ENCODE results near the gene SFMBT2. TPM values are rescaled to one million over a fixed set of nuclear protein-coding genes. Genes with fewer than 3 reads are reported as not detected.

The SFMBT2 gene
- total and polyA plus RNA-seq, 10 of the 15 experiments (the other 5 are each of a cell fraction or from before 2014, with no cell fraction given): 2.8 to 29.6 (median 15.1) TPM

- TF ChIP-seq, protein P1, sequence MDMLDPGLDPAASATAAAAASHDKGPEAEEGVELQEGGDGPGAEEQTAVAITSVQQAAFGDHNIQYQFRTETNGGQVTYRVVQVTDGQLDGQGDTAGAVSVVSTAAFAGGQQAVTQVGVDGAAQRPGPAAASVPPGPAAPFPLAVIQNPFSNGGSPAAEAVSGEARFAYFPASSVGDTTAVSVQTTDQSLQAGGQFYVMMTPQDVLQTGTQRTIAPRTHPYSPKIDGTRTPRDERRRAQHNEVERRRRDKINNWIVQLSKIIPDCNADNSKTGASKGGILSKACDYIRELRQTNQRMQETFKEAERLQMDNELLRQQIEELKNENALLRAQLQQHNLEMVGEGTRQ (IDR thresholded peaks at IDR 0.05; ENCODE audit: borderline replicate concordance, low read depth, low read length): no peak
Measured at GRCh38 chr10:7164955-7165354, 245.9 kb downstream of the SFMBT2 start (continued).

- Histone ChIP-seq H4K20me1 (ENCODE audit: control insufficient read depth, insufficient read depth) (no peaks in the 10 kb centered on the region), H3K9me3 (replicated peaks; ENCODE audit: control insufficient read depth, insufficient read depth, low read length) (no peaks in the 10 kb centered on the region), H3K4me3 (no peak overlapping the region), H3K4me2 (ENCODE audit: control insufficient read depth, insufficient read depth) (no peak overlapping the region), H2AFZ (ENCODE audit: control insufficient read depth, low read depth, low read length) (no peak overlapping the region), H3K79me2 (ENCODE audit: control insufficient read depth, insufficient read depth, low read length) (no peaks in the 10 kb centered on the region), H3K9ac (ENCODE audit: control insufficient read depth, insufficient read depth, low read length) (no peak overlapping the region), H3K4me1 (ENCODE audit: control insufficient read depth, insufficient read depth, low read length) (peaks cover 6% of the 10 kb centered on the region; the same call in 1 of the 2 replicates), H3K27ac (ENCODE audit: control insufficient read depth, insufficient read depth) (no peak overlapping the region), H3K27me3 (replicated peaks in 1 of 2; ENCODE audit: control insufficient read depth in 2 of 2, insufficient read depth in 2 of 2, low read length in 1 of 2) (no peaks in the 10 kb centered on the region), H3K36me3 (ENCODE audit: control insufficient read depth in 2 of 2, insufficient read depth in 2 of 2, low read length in 1 of 2) (peaks cover 28 to 30% of the 10 kb centered on the region in 2 experiments)
- intact Hi-C loops (cut with micrococcal nuclease; ENCODE audit: unreplicated experiment): no loop called here
- 92% methylated on average over 8 of the region's 8 CpGs for WGBS (ENCODE audit: insufficient coverage, insufficient replicate concordance, low lambda C conversion rate, missing lambda C conversion rate)
- no peak for ATAC-seq
- no peak for DNase-seq (ENCODE audit: low read depth, low spot score)
- in situ Hi-C loops (cut with MboI): no loop called here
- SMC1A ChIA-PET (ENCODE audit: uncharacterized antibody, unreplicated experiment): interaction anchor here (0.7 kb wide), 1 partner anchor 8 kb away, joined by 3 read pairs; no protein-coding TSS in a partner anchor
- POLR2A ChIA-PET: no interaction called here
- TF ChIP-seq LARP7 (IDR thresholded peaks at IDR 0.05): no peak
- TF ChIP-seq ZZZ3 (IDR thresholded peaks at IDR 0.05; ENCODE audit: control insufficient read depth, insufficient read length, low read depth): no peak
- no TSS peak for BruUV-seq (replicated peaks)
- CTCF ChIA-PET: no interaction called here
- no peak for FAIRE-seq
- RAD21 ChIA-PET (ENCODE audit: unreplicated experiment): no interaction called here
Measured at GRCh38 chr10:7162331-7162730, 248.5 kb downstream of the SFMBT2 start.
